Loucy (cell line): ENCODE data around the gene CAPN1.

Experiments
- CTCF ChIP-seq: fragments of 200-600 bp; sonication (generic); conservative IDR thresholded peaks from 2 replicates; pipeline ENCODE4 v1.5.1; 2014; ENCODE audit warnings: mild to moderate bottlenecking, antibody characterized with exemption, low read length
- EZH2phosphoT487 ChIP-seq: fragments of 200-600 bp; IDR thresholded peaks from 2 replicates; pipeline ENCODE4 v1.6.1; 2018; ENCODE audit warnings: antibody characterized with exemption, mild to moderate bottlenecking, moderate library complexity, borderline replicate concordance

- TF ChIP-seq CTCF = no peak
- no peak for TF ChIP-seq EZH2phosphoT487
Measured at GRCh38 chr11:65183201-65183891, 1.6 kb downstream of the CAPN1 start.
